Vagina (tissue), 1 donor: ENCODE measurements around the gene EFEMP1. TPM values are rescaled to one million over a fixed set of nuclear protein-coding genes. Genes with fewer than 3 reads are reported as not detected.

Source experiments
- total RNA-seq: library from RNA; depleted of rRNA; stranded (reverse); fragments of >200 nt; gene quantifications from one replicate; pipeline ENCODE4 v1.2.3, GENCODE V29; 2016

Gene EFEMP1
- total RNA-seq, 1 donor from 2014 or later: 235 TPM

Other genes starting within 250 kb of the EFEMP1 start
- 40.5 TPM for gene PNPT1, start 229.9 kb downstream of the EFEMP1 start, total RNA-seq